Measurements from ENCODE around the gene CTCF. TPM values are rescaled to one million over a fixed set of nuclear protein-coding genes. Genes with fewer than 3 reads are reported as not detected.

The CTCF gene
- total RNA-seq, 2 donors from 2014 or later, result 61.3 to 74.6 TPM

DNA sequence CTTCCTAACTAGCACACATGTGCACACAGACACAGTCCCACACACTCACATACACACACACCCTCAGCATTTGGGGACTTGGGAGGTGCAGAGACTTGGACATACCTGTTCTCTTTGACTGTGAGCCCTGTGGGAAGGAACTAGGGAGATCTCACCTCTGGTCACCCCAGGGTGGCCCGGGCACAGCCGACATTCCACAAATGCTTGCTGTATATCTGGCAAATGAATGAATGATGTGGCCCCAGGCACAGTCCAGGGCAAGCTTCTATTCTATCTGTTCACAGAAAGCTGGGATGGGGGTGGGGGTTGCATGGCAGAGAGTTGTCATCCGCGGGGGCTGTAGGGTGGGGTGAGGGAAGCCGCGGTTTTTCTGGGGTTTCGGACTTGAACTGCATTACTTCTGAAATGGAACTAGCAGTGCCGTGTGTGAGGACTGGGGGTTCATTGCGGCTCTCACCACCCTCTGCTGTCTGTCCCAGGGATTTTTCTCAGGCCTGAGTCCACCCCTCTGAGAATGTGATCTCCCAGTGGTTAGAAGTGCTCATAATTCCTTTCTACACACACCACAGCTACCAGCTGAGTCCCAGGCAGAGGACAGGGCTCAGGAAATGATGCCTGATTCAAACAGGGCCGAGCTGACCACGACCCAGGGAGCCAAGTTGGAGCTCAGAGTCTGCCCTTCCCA is 37.0 kb upstream of the CTCF start:
- DNase-seq, result no peak
- Mint-ChIP-seq H3K9me3 (no peaks in the 10 kb centered on the region), H3K27me3 (ENCODE audit: insufficient read depth) (peaks cover 68% of the 10 kb centered on the region), H3K36me3 (ENCODE audit: low read depth) (no peaks in the 10 kb centered on the region), H3K4me3 (no peak overlapping the region), H3K27ac (no peak overlapping the region), H3K4me1 (peaks cover 20% of the 10 kb centered on the region)
- Histone ChIP-seq H3K27ac (ENCODE audit: low read depth, low read length) (no peak overlapping the region), H3K4me1 (ENCODE audit: control insufficient read depth, insufficient read depth, low read length) (peaks cover 7% of the 10 kb centered on the region), H3K27me3 (ENCODE audit: control insufficient read depth, insufficient read depth, low read length, poor library complexity, severe bottlenecking) (peaks cover 12% of the 10 kb centered on the region), H3K36me3 (ENCODE audit: control insufficient read depth, insufficient read depth, low read length) (no peaks in the 10 kb centered on the region), H3K4me3 (ENCODE audit: low read length) (no peak overlapping the region), H3K9ac (ENCODE audit: extremely low read depth, low read length, poor library complexity, severe bottlenecking) (no peak overlapping the region), H3K9me3 (ENCODE audit: control insufficient read depth, low read length) (no peaks in the 10 kb centered on the region)
- TF ChIP-seq, protein P1, sequence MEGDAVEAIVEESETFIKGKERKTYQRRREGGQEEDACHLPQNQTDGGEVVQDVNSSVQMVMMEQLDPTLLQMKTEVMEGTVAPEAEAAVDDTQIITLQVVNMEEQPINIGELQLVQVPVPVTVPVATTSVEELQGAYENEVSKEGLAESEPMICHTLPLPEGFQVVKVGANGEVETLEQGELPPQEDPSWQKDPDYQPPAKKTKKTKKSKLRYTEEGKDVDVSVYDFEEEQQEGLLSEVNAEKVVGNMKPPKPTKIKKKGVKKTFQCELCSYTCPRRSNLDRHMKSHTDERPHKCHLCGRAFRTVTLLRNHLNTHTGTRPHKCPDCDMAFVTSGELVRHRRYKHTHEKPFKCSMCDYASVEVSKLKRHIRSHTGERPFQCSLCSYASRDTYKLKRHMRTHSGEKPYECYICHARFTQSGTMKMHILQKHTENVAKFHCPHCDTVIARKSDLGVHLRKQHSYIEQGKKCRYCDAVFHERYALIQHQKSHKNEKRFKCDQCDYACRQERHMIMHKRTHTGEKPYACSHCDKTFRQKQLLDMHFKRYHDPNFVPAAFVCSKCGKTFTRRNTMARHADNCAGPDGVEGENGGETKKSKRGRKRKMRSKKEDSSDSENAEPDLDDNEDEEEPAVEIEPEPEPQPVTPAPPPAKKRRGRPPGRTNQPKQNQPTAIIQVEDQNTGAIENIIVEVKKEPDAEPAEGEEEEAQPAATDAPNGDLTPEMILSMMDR (conservative IDR thresholded peaks at IDR 0.05), result peak; percentile 34
- 70 to 71% methylated on average over 8 to 11 of the region's 11 CpGs for WGBS, 2 experiments (ENCODE audit: insufficient coverage in 1 of 2, insufficient read length in 1 of 2)

DNA sequence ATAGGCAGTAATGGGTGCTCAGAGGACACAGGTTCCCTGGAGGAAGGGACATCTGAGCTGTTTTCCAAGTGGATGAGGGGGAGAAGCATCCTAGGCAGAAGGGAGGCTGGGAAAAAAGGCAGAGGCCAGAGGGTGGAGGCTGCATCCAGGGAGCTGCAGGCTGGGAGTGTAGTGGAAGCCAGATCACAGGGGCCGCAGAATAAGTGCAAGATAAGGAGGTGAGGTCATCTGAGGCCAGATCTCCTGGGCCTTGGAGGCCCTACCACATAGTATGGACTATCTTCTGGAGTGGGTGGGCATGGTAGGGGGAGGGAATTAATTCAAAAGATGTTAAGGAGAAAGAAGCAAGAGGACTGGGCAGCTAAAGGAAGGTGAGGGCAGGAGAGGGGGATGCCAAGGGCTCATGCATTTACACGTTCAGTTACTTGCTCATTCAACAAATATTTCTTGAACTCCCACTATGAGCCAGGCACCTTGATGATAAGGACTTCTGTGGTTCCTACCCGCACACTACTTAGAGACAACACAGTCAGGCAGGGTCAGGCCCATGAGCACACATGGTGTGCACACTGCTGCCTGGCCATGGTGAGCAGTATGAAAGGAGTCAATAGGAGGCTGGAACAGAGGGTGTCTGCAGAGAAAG is 36.1 kb upstream of the CTCF start:
- H3K4me3 ChIP-seq (ENCODE audit: low read length), result no peak overlapping the region
- Mint-ChIP-seq H3K36me3 (ENCODE audit: low read depth) (no peaks in the 10 kb centered on the region), H3K9me3 (no peaks in the 10 kb centered on the region), H3K4me1 (peaks cover 20% of the 10 kb centered on the region), H3K4me3 (no peak overlapping the region), H3K27ac (no peak overlapping the region), H3K27me3 (ENCODE audit: insufficient read depth) (peaks cover 73% of the 10 kb centered on the region)
- H3K36me3 ChIP-seq (ENCODE audit: control insufficient read depth, insufficient read depth, low read length), result no peaks in the 10 kb centered on the region
- H3K27me3 ChIP-seq (ENCODE audit: control insufficient read depth, insufficient read depth, low read length, poor library complexity, severe bottlenecking), result peaks cover 21% of the 10 kb centered on the region
- no peaks in the 10 kb centered on the region for H3K9me3 ChIP-seq (ENCODE audit: control insufficient read depth, low read length)
- H3K27ac ChIP-seq (ENCODE audit: low read depth, low read length), result no peak overlapping the region
- WGBS, 2 experiments (ENCODE audit: insufficient coverage in 1 of 2, insufficient read length in 1 of 2), result 86 to 87% methylated on average over 2 to 3 of the region's 3 CpGs
- DNase-seq, result no peak
- H3K4me1 ChIP-seq (ENCODE audit: control insufficient read depth, insufficient read depth, low read length), result peaks cover 7% of the 10 kb centered on the region
- H3K9ac ChIP-seq (ENCODE audit: extremely low read depth, low read length, poor library complexity, severe bottlenecking), result no peak overlapping the region
- TF ChIP-seq, protein P1 (conservative IDR thresholded peaks at IDR 0.05), result no peak

DNA sequence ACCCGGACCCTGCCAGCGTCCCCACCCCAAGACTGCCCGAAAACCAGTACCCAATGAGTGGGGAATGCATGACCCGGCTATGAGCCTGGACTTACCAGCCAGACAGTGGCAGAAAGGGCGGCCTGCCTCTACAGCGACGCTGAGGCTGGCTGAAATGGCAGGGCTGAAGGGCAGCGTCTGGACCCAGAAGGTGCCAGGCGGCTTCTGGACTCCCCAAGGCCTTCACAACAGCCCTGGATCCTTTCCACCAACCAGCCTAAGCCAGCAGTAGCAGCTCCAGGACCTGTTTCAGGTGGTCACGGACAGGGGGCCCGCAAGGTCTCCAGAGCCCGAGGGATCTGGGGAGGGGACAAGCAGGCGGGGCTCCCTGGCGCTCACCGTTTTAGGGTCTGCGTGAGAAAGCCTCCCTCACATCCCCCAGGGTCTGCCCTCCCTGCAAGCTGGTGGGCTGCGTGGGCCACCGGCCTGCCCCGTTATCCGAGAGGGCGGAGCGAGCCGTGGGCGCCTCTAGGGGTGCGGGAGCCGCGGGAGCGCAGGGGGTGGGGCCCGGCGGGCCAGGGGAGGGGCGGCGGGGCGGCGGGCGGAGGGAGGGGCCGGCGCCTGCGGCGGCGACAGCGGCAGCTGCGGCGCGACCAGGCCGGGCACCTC is 34.0 kb upstream of the CTCF start, which contains the start of gene RIPOR1:
Gene RIPOR1 (plus strand): TSS at position 608 of the 648 bp plus-strand sequence. CDS start 9,618 bp downstream, outside the sequence.
- Histone ChIP-seq H3K9ac (ENCODE audit: extremely low read depth, low read length, poor library complexity, severe bottlenecking) (peak within 1 kb of the TSS; percentile 63), H3K9me3 (ENCODE audit: control insufficient read depth, low read length) (no peaks in the 10 kb centered on the region), H3K36me3 (ENCODE audit: control insufficient read depth, insufficient read depth, low read length) (no peaks in the 10 kb centered on the region), H3K4me3 (ENCODE audit: low read length) (peak within 1 kb of the TSS; percentile 83), H3K27ac (ENCODE audit: low read depth, low read length) (peak within 1 kb of the TSS; percentile 21), H3K27me3 (ENCODE audit: control insufficient read depth, insufficient read depth, low read length, poor library complexity, severe bottlenecking) (peaks cover 36% of the 10 kb centered on the region), H3K4me1 (ENCODE audit: control insufficient read depth, insufficient read depth, low read length) (peaks cover 7% of the 10 kb centered on the region)
- peak; percentile 79 for DNase-seq
- Mint-ChIP-seq H3K27me3 (ENCODE audit: insufficient read depth) (peaks cover 85% of the 10 kb centered on the region), H3K4me3 (peak within 1 kb of the TSS; percentile 80), H3K4me1 (peaks cover 23% of the 10 kb centered on the region), H3K36me3 (ENCODE audit: low read depth) (no peaks in the 10 kb centered on the region), H3K27ac (peak within 1 kb of the TSS; percentile 76), H3K9me3 (no peaks in the 10 kb centered on the region)
- TF ChIP-seq, protein P1 (conservative IDR thresholded peaks at IDR 0.05), result no peak
- WGBS, 2 experiments (ENCODE audit: insufficient coverage in 1 of 2, insufficient read length in 1 of 2), result 21 to 90% methylated on average over 7 to 45 of the region's 45 CpGs

All from endodermal cell (in vitro differentiated cells).